Neural progenitor cell (in vitro differentiated cells): Measurements from ENCODE around the gene AATK. TPM values are rescaled to one million over a fixed set of nuclear protein-coding genes. Genes with fewer than 3 reads are reported as not detected.

Experiments used
- DNase-seq: peaks from one replicate; pipeline ENCODE4 v3.0.0-alpha.2; 2016; ENCODE audit warnings: low spot score
- H2AFZ ChIP-seq: fragments of 200-600 bp; sonication (generic); replicated peaks from 2 replicates; pipeline ENCODE4 v1.6.1; 2016; ENCODE audit warnings: antibody characterized with exemption
- H3F3A ChIP-seq: fragments of 200-600 bp; sonication (generic); 2 replicates; pipeline ENCODE4 v1.6.1; 2016; ENCODE audit warnings: antibody characterized with exemption, low read depth
- H3K27ac ChIP-seq: fragments of 200-600 bp; sonication (generic); 2 replicates; pipeline ENCODE4 v1.5.1; 2016; ENCODE audit warnings: mild to moderate bottlenecking
- H3K27me3 ChIP-seq: fragments of 200-600 bp; sonication (generic); 2 replicates; pipeline ENCODE4 v1.6.1; 2016; ENCODE audit warnings: mild to moderate bottlenecking, moderate library complexity
- H3K36me3 ChIP-seq: fragments of 200-600 bp; sonication (generic); 2 replicates; pipeline ENCODE4 v1.5.1; 2016
- H3K4me1 ChIP-seq: fragments of 200-600 bp; sonication (generic); 2 replicates; pipeline ENCODE4 v1.6.1; 2016; ENCODE audit warnings: mixed run types
- H3K4me2 ChIP-seq: fragments of 200-600 bp; sonication (generic); 2 replicates; pipeline ENCODE4 v1.6.1; 2016
- H3K4me3 ChIP-seq: fragments of 200-600 bp; sonication (generic); 2 replicates; pipeline ENCODE4 v1.5.1; 2016
- H3K79me2 ChIP-seq: fragments of 200-600 bp; sonication (generic); 2 replicates; pipeline ENCODE4 v1.6.1; 2016; ENCODE audit warnings: low read depth
- H3K9ac ChIP-seq: fragments of 200-600 bp; sonication (generic); 2 replicates; pipeline ENCODE4 v1.6.1; 2016
- H3K9me3 ChIP-seq: fragments of 200-600 bp; sonication (generic); 2 replicates; pipeline ENCODE4 v1.5.1; 2016; ENCODE audit warnings: low read depth
- H4K20me1 ChIP-seq: fragments of 200-600 bp; sonication (generic); 2 replicates; pipeline ENCODE4 v1.6.1; 2016; ENCODE audit warnings: low read depth
- H3K27ac Mint-ChIP-seq: 3 replicates; pipeline ENCODE4 v1.8.0; 2021; ENCODE audit warnings: mixed read lengths
- H3K27me3 Mint-ChIP-seq: 2 replicates; pipeline ENCODE4 v1.8.0; 2022; ENCODE audit warnings: low read depth, mild to moderate bottlenecking, inconsistent platforms, moderate library complexity, mixed read lengths; ENCODE audit not compliant: insufficient read depth
- H3K36me3 Mint-ChIP-seq: 3 replicates; pipeline ENCODE4 v1.8.0; 2021; ENCODE audit warnings: mixed read lengths
- H3K4me1 Mint-ChIP-seq: 3 replicates; pipeline ENCODE4 v1.8.0; 2021; ENCODE audit warnings: mixed read lengths
- H3K4me3 Mint-ChIP-seq: 3 replicates; pipeline ENCODE4 v1.8.0; 2021; ENCODE audit warnings: mild to moderate bottlenecking, moderate library complexity, mixed read lengths
- H3K9me3 Mint-ChIP-seq: 3 replicates; pipeline ENCODE4 v1.8.0; 2020; ENCODE audit warnings: mixed read lengths
- CTCF ChIP-seq: fragments of 200-600 bp; sonication (generic); IDR thresholded peaks from 2 replicates; pipeline ENCODE4 v1.5.1; 2017; ENCODE audit warnings: antibody characterized with exemption, mild to moderate bottlenecking
- EZH2 ChIP-seq: fragments of 200-600 bp; sonication (generic); IDR thresholded peaks from 2 replicates; pipeline ENCODE4 v1.6.1; 2017; ENCODE audit warnings: antibody characterized with exemption, mild to moderate bottlenecking, moderate library complexity
- EZH2phosphoT487 ChIP-seq: fragments of 200-600 bp; sonication (generic); IDR thresholded peaks from 2 replicates; pipeline ENCODE4 v1.6.1; 2017; ENCODE audit warnings: antibody characterized with exemption
- total RNA-seq: library from RNA; depleted of rRNA; stranded (reverse); fragments of >200 nt; gene quantifications from 2 replicates; pipeline ENCODE4 v1.2.3, GENCODE V29; 2015; ENCODE audit warnings: low replicate concordance

AATK gene
- total RNA-seq, 1 donor from 2014 or later = 0.32 TPM

DNA sequence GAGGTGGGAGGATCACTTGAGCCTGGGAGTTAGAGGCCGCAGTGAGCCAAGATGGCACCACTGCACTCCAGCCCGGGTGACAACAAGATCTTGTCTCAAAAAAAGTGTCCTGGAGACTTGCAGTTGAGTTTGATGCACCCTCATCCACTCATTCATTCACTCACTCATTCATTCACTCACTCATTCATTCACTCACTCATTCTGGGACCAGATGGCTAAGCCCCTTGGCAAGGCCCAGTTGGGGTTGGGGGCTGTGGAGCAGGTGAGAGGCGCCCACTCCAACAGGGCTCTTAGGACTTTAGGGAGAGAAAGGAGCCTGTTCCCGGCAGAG is 1.1 kb upstream of the AATK start:
- H4K20me1 ChIP-seq = no peaks in the 10 kb centered on the region
- DNase-seq = no peak
- H3K4me2 ChIP-seq = no peak overlapping the region
- peaks cover 21% of the 10 kb centered on the region for H3F3A ChIP-seq
- H3K4me3 ChIP-seq = no peak overlapping the region
- no peaks in the 10 kb centered on the region for H3K79me2 ChIP-seq
- H3K9ac ChIP-seq = no peak overlapping the region
- no peak overlapping the region for H2AFZ ChIP-seq
- H3K27me3 Mint-ChIP-seq = no peaks in the 10 kb centered on the region
- H3K9me3 Mint-ChIP-seq = peaks cover 2% of the 10 kb centered on the region
- peak overlapping the region; percentile 79 for H3K4me3 Mint-ChIP-seq
- H3K4me1 ChIP-seq = peaks cover 13% of the 10 kb centered on the region
- H3K9me3 ChIP-seq = no peaks in the 10 kb centered on the region
- H3K36me3 ChIP-seq = no peaks in the 10 kb centered on the region
- TF ChIP-seq EZH2 (no peak), EZH2phosphoT487 (no peak), CTCF (no peak)
- H3K27ac Mint-ChIP-seq = peak overlapping the region; percentile 72
- peaks cover 6% of the 10 kb centered on the region for H3K4me1 Mint-ChIP-seq
- no peak overlapping the region for H3K27ac ChIP-seq
- peaks cover 9% of the 10 kb centered on the region for H3K27me3 ChIP-seq
- no peaks in the 10 kb centered on the region for H3K36me3 Mint-ChIP-seq

- Histone ChIP-seq H4K20me1 (no peaks in the 10 kb centered on the region), H3K9ac (no peak within 1 kb of the TSS), H3K79me2 (no peaks in the 10 kb centered on the region), H3K27me3 (peaks cover 9% of the 10 kb centered on the region), H3K9me3 (no peaks in the 10 kb centered on the region), H3K4me3 (peak within 1 kb of the TSS; percentile 50), H3K36me3 (no peaks in the 10 kb centered on the region), H2AFZ (no peak within 1 kb of the TSS), H3K4me2 (peak within 1 kb of the TSS; percentile 84), H3K4me1 (peaks cover 13% of the 10 kb centered on the region), H3K27ac (no peak within 1 kb of the TSS), H3F3A (peaks cover 21% of the 10 kb centered on the region)
- Mint-ChIP-seq H3K27ac (peak within 1 kb of the TSS; percentile 33), H3K4me3 (peak within 1 kb of the TSS; percentile 75), H3K27me3 (no peaks in the 10 kb centered on the region), H3K9me3 (no peaks in the 10 kb centered on the region), H3K4me1 (peaks cover 10% of the 10 kb centered on the region), H3K36me3 (no peaks in the 10 kb centered on the region)
- TF ChIP-seq EZH2phosphoT487 = no peak
- TF ChIP-seq EZH2 = no peak
- TF ChIP-seq CTCF = no peak
- peak; percentile 71 for DNase-seq
Observed at GRCh38 chr17:81165246-81166032, 582 bp downstream of the AATK start, which contains the start of gene PVALEF. Gene PVALEF, plus strand, starts transcription at chr17:81165507. Its CDS starts 15,720 bp downstream, at chr17:81181227.

DNA sequence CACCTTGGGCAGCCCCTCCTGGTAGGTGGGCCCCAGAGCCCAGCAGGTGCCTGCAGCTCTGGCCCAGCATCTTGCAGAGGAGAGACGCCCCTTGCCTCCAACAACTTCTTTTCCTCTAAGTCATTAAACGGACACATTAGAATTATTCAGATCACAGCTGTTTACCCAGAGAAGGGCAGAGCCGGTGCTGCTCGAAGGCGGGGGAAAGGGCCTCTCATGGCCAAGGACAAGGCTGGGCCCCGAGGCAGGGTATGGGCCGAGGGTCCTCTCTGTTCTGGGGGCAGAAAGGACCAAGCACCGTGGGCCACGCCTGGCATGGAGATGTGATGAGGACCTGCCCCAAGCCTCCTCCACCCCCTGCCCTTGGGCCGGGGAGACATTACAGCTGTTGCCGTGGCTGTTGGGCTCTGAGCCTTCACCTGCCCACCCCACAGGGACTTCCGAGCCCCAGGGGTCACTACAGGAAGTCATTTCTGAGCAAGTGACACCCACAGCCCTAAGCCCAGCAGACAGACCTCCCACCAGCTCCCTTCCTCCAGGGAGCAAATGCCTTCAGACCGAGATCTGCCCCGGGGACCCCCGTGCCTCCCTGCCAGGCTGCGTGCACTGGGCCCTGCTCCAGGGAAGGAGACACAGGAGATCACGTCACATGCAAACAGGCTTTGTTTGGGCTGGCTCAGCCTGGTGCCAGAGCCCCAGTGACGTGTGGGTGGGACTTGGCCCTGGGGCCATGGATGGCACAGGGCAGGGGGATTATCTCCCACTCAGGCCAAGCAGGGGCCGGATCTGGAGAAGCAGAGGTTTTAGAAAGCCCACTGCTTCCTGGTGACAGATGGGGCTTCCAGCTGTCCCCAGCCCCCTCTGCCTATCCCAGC is 1.4 kb downstream of the AATK start:
- Mint-ChIP-seq H3K4me1 (peaks cover 10% of the 10 kb centered on the region), H3K9me3 (no peaks in the 10 kb centered on the region), H3K27me3 (no peaks in the 10 kb centered on the region), H3K4me3 (peak overlapping the region; percentile 75), H3K27ac (peak overlapping the region; percentile 33), H3K36me3 (no peaks in the 10 kb centered on the region)
- no peak overlapping the region for H3K9ac ChIP-seq
- peak; percentile 33 for DNase-seq
- no peaks in the 10 kb centered on the region for H3K9me3 ChIP-seq
- no peaks in the 10 kb centered on the region for H3K36me3 ChIP-seq
- H3K27ac ChIP-seq = no peak overlapping the region
- no peak overlapping the region for H3K4me3 ChIP-seq
- no peak for TF ChIP-seq EZH2
- no peak for TF ChIP-seq CTCF
- no peak for TF ChIP-seq EZH2phosphoT487
- peaks cover 9% of the 10 kb centered on the region for H3K27me3 ChIP-seq
- H3F3A ChIP-seq = peaks cover 12% of the 10 kb centered on the region
- H2AFZ ChIP-seq = no peak overlapping the region
- H4K20me1 ChIP-seq = no peaks in the 10 kb centered on the region
- H3K4me2 ChIP-seq = peak overlapping the region; percentile 84
- no peaks in the 10 kb centered on the region for H3K79me2 ChIP-seq
- H3K4me1 ChIP-seq = peaks cover 13% of the 10 kb centered on the region
